Measurements from ENCODE around the gene TOM1L2. TPM values are rescaled to one million over a fixed set of nuclear protein-coding genes. Genes with fewer than 3 reads are reported as not detected.
A peak's percentile ranks its signal among the peaks of the same experiment; 100 is the strongest.

TOM1L2 gene
- 261 TPM for total RNA-seq
- long read RNA-seq, partial matches to known transcripts, result 44 of 370 reads
- long read RNA-seq, other reads (novel, unspliced or antisense), result 324 of 370 reads

- peak; percentile 100 for DNase-seq (ENCODE audit: low spot score)
- intact Hi-C loops (cut with DNase I), result loop anchor here (5.0 kb wide), 2 partner anchors 50 to 65 kb away; partner anchors contain the start of genes ATPAF2 and GID4
These were observed at the start of gene TOM1L2, which contains the start of gene DRC3 for GRCh38 chr17:17972126-17972951. Gene TOM1L2, minus strand, starts transcription at chr17:17972400. Its CDS starts 87 bp downstream, at chr17:17972313. Gene DRC3, plus strand, starts transcription at chr17:17972862. Its CDS starts 4,737 bp downstream, at chr17:17977599.

- intact Hi-C loops (cut with DNase I), result no loop called here
- peak; percentile 33 for DNase-seq (ENCODE audit: low spot score)
These were observed 49.2 kb upstream of the TOM1L2 start for GRCh38 chr17:18021372-18021771.

GRCh38 chr17:18020971-18021370 lies 48.8 kb upstream of the TOM1L2 start:
- DNase-seq (ENCODE audit: low spot score), result peak; percentile 50
- intact Hi-C loops (cut with DNase I), result no loop called here

- intact Hi-C loops (cut with DNase I), result no loop called here
- no peak for DNase-seq (ENCODE audit: low spot score)
These were observed 47.6 kb upstream of the TOM1L2 start for GRCh38 chr17:18019838-18020154.

- intact Hi-C loops (cut with DNase I), result no loop called here
- no peak for DNase-seq (ENCODE audit: low spot score)
These were observed 46.3 kb upstream of the TOM1L2 start for GRCh38 chr17:18018411-18018921.

- intact Hi-C loops (cut with DNase I), result no loop called here
- DNase-seq (ENCODE audit: low spot score), result no peak
These were observed 45.8 kb upstream of the TOM1L2 start for GRCh38 chr17:18017958-18018357.

GRCh38 chr17:18016426-18016825 lies 44.2 kb upstream of the TOM1L2 start:
- intact Hi-C loops (cut with DNase I), result no loop called here
- DNase-seq (ENCODE audit: low spot score), result no peak

- DNase-seq (ENCODE audit: low spot score), result no peak
- intact Hi-C loops (cut with DNase I), result no loop called here
These were observed 43.4 kb upstream of the TOM1L2 start for GRCh38 chr17:18015593-18015992.

GRCh38 chr17:18014006-18014405 lies 41.8 kb upstream of the TOM1L2 start:
- intact Hi-C loops (cut with DNase I), result no loop called here

GRCh38 chr17:18011286-18011685 lies 39.1 kb upstream of the TOM1L2 start:
- intact Hi-C loops (cut with DNase I), result no loop called here
- no peak for DNase-seq (ENCODE audit: low spot score)

More at GRCh38 chr17:18014006-18014405, 41.8 kb upstream of the TOM1L2 start:
- DNase-seq (ENCODE audit: low spot score), result no peak

GRCh38 chr17:18009609-18010420 lies 37.6 kb upstream of the TOM1L2 start:
- DNase-seq (ENCODE audit: low spot score), result no peak
- intact Hi-C loops (cut with DNase I), result no loop called here

GRCh38 chr17:18008496-18009268 lies 36.5 kb upstream of the TOM1L2 start:
- DNase-seq (ENCODE audit: low spot score), result no peak
- intact Hi-C loops (cut with DNase I), result no loop called here

- no peak for DNase-seq (ENCODE audit: low spot score)
- intact Hi-C loops (cut with DNase I), result no loop called here
These were observed 34.5 kb upstream of the TOM1L2 start for GRCh38 chr17:18006495-18007239.

- no peak for DNase-seq (ENCODE audit: low spot score)
- intact Hi-C loops (cut with DNase I), result no loop called here
These were observed 33.3 kb upstream of the TOM1L2 start for GRCh38 chr17:18005496-18005895.

- intact Hi-C loops (cut with DNase I), result no loop called here
- no peak for DNase-seq (ENCODE audit: low spot score)
These were observed 32.7 kb upstream of the TOM1L2 start for GRCh38 chr17:18004884-18005305.

GRCh38 chr17:18004345-18004744 lies 32.1 kb upstream of the TOM1L2 start:
- intact Hi-C loops (cut with DNase I), result no loop called here
- no peak for DNase-seq (ENCODE audit: low spot score)

GRCh38 chr17:18002171-18002570 lies 30.0 kb upstream of the TOM1L2 start:
- intact Hi-C loops (cut with DNase I), result no loop called here
- no peak for DNase-seq (ENCODE audit: low spot score)

GRCh38 chr17:18000030-18000408 lies 27.8 kb upstream of the TOM1L2 start:
- intact Hi-C loops (cut with DNase I), result no loop called here

More at GRCh38 chr17:18000030-18000408, 27.8 kb upstream of the TOM1L2 start:
- no peak for DNase-seq (ENCODE audit: low spot score)
